LNCAP (cell line): Measurements from ENCODE around the gene SLC25A4.

Source experiments
- CTCF ChIP-seq: fragments of 450-650 bp; IDR thresholded peaks from 2 replicates; pipeline ENCODE4 v1.5.1; 2017; ENCODE audit warnings: mild to moderate bottlenecking

SLC25A4 gene

GRCh38 chr4:185101354-185101890 is 41.6 kb upstream of the SLC25A4 start:
- TF ChIP-seq CTCF = no peak

- TF ChIP-seq CTCF = no peak
Observed at GRCh38 chr4:185104733-185105132, 38.3 kb upstream of the SLC25A4 start.

GRCh38 chr4:185106353-185106752 is 36.7 kb upstream of the SLC25A4 start:
- no peak for TF ChIP-seq CTCF

- TF ChIP-seq CTCF = no peak
Observed at GRCh38 chr4:185108185-185108584, 34.9 kb upstream of the SLC25A4 start.

GRCh38 chr4:185108669-185109068 is 34.4 kb upstream of the SLC25A4 start:
- no peak for TF ChIP-seq CTCF

- no peak for TF ChIP-seq CTCF
Observed at GRCh38 chr4:185109736-185110135, 33.3 kb upstream of the SLC25A4 start.

GRCh38 chr4:185110375-185110823 is 32.7 kb upstream of the SLC25A4 start:
- no peak for TF ChIP-seq CTCF

- TF ChIP-seq CTCF = no peak
Observed at GRCh38 chr4:185112104-185112503, 31.0 kb upstream of the SLC25A4 start.
